Breast epithelium (tissue), 3 donors: ENCODE measurements around the gene ERMARD.

Experiments used
- CTCF ChIP-seq, 3 donors: fragments of 450-650 bp; IDR thresholded peaks; one replicate each; pipeline ENCODE4 v1.5.1; 2016 to 2017; ENCODE audit warnings: antibody characterized with exemption in 3 of 3, mild to moderate bottlenecking in 3 of 3, moderate library complexity in 3 of 3
- POLR2A ChIP-seq: fragments of 450-650 bp; IDR thresholded peaks from one replicate; pipeline ENCODE4 v1.6.1; 2016; ENCODE audit warnings: antibody characterized with exemption, mild to moderate bottlenecking, moderate library complexity
- POLR2AphosphoS5 ChIP-seq, 3 donors: sonication (generic); formaldehyde crosslinking; IDR thresholded peaks; one replicate each; pipeline ENCODE4 v1.6.1; 2017; ENCODE audit warnings: antibody characterized with exemption in 3 of 3

GRCh38 chr6:169787797-169788196, 36.4 kb downstream of the ERMARD start:
- TF ChIP-seq CTCF (IDR thresholded peaks at IDR 0.05): no peak
- TF ChIP-seq POLR2AphosphoS5 (IDR thresholded peaks at IDR 0.05): no peak
- TF ChIP-seq POLR2A: no peak
